Measurements from ENCODE around the gene MYO9B.

DNA sequence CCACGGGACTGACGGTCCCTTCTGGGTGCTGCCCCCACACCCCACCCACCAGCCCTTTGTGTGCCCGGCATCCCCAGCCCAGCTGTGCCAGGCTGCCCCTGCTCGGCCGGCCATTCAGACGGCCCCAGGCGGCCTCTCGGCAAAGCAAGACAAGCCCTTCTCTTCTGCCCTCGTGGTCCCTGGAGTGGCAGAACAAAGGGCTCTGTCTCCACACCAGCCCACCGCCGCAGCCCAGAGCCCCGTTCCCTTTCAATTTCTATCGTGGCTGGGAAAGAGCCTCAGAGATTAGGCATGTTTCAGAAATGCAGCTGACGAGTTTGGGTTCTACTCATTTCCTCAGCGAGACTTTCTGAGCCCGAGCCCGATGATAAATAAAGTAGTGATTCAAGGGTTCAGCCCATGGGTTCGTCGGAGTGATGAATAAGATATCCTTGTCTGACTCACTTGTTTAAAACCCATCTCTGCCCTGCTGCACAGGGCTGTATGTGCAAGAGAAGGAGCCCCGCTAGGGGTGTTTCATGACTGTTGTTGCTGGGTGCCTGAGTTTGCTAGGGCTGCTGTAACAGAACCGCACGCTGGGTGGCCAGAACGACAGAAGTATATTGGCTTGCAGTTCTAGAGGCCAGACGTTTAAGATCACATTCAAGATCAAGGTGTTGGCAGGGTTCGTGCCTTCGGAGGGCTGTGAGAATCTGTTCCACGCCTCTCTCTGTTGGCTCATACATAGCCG is 4.3 kb downstream of the MYO9B start:
- TF ChIP-seq, protein P1, sequence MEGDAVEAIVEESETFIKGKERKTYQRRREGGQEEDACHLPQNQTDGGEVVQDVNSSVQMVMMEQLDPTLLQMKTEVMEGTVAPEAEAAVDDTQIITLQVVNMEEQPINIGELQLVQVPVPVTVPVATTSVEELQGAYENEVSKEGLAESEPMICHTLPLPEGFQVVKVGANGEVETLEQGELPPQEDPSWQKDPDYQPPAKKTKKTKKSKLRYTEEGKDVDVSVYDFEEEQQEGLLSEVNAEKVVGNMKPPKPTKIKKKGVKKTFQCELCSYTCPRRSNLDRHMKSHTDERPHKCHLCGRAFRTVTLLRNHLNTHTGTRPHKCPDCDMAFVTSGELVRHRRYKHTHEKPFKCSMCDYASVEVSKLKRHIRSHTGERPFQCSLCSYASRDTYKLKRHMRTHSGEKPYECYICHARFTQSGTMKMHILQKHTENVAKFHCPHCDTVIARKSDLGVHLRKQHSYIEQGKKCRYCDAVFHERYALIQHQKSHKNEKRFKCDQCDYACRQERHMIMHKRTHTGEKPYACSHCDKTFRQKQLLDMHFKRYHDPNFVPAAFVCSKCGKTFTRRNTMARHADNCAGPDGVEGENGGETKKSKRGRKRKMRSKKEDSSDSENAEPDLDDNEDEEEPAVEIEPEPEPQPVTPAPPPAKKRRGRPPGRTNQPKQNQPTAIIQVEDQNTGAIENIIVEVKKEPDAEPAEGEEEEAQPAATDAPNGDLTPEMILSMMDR (conservative IDR thresholded peaks at IDR 0.05): peak; percentile 53; the same call in 1 of the 2 replicates
- TF ChIP-seq EZH2 (IDR thresholded peaks at IDR 0.05; ENCODE audit: low read depth): no peak

Data from PC-9 (cell line).